Colon (tissue), 2 donors: Measurements from ENCODE around the gene YIF1B.

Experiments used
- FAIRE-seq: peaks from 2 replicates; lab custom pipeline; 2012; peaks lifted over from hg19 to GRCh38; lab: Jason Lieb, UNC
- donor health status: control.
- donor health status: control.

YIF1B gene

DNA sequence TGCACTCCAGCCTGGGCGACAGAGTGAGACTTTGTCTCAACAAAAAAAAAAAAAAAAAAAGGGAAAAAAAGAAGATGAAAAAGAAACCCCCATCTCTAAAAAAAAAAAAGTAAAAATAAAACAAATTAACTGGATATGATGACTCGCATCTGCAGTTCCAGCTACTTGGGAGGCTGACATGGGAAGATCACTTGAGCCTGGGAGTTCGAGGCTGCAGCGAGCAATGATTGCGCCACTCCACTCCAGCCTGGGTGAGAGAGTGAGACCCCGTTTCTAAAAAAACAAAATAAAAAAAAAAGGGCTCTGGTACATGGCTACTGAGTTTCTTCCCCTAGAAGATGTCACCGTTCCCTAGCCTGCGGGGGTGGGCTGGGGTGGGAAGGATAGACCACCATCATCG is 17.5 kb upstream of the YIF1B start:
- FAIRE-seq, result no peak

DNA sequence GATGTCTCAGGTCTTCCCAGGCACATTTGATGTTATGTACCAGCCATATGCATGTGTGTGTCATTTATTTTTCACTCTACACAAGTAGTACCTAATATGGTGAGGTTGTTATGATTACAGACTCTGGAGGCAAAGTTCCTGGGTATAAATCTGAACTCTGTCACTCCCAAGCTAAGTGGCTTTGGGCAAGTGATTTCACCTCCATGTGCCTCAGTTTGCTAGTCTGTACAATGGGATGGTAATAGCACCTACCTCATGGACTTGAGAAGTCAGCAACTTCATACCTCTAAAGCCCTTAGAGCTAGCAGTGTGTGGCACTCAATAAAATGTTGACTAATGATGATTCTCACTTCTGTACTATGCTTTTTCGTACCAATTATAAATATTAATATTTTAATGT is 16.0 kb upstream of the YIF1B start:
- FAIRE-seq, result no peak

DNA sequence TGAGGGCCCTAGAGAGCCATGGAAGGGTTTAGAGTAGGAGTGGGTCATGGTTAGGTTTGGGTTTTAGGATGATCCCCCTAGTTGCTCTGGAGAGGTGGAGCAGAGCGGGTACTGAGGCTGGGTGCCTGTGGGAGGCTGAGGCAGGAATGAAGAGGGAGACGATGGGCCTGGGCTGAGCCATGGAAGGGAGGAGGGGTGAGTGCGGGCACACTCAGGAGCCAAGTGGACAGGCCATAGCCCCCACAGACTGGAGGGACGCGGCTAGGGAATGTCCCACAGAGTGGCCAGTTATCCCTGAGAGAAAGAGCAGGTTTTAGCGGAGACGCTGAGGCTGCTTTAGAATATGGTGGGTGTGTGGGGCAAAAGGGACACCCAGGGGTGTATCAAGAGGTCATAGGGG is 13.9 kb upstream of the YIF1B start:
- no peak for FAIRE-seq

DNA sequence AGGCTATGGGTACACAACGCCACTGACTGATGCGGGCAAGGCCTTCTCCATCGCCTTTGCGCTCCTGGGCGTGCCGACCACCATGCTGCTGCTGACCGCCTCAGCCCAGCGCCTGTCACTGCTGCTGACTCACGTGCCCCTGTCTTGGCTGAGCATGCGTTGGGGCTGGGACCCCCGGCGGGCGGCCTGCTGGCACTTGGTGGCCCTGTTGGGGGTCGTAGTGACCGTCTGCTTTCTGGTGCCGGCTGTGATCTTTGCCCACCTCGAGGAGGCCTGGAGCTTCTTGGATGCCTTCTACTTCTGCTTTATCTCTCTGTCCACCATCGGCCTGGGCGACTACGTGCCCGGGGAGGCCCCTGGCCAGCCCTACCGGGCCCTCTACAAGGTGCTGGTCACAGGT is 10.8 kb upstream of the YIF1B start:
- no peak for FAIRE-seq

DNA sequence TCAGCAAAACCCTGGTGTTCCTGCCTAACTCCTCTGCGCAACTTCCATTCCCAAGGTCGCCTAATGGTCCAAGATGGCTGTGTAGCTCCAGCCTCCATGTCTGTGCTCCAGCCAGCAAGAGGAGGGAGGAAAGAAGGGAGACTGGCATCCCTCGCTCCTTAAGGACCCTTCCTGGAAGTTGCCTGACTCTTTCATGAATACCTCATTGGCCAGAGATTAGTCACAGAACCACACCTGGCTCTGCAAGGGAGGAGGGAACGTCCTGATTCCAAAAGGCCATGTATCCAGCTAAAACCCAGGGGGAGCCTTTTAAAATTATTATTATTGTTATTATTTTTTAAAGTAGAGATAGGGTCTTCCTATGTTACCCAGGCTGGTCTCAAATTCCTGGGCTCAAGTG is 8.7 kb upstream of the YIF1B start:
- FAIRE-seq, result no peak

DNA sequence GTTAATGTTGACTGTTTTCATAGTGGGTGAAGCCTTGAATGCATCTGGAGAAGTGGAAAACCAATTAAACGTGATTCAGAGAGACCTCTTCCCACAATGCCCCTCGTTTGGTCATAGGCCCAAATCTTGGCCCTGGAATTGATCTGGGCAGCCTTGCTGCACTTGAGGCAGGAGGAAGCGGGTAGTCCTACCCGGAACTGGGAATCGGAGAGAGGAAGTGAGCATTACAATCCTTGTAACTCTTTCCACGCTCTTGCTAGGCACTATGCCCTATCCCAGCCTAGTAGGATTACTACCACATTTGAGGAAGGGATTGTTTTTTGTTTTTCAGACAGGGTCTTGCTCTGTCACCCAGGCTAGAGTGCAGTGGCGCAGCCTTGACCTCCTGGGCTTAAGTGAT is 7.5 kb upstream of the YIF1B start:
- no peak for FAIRE-seq

DNA sequence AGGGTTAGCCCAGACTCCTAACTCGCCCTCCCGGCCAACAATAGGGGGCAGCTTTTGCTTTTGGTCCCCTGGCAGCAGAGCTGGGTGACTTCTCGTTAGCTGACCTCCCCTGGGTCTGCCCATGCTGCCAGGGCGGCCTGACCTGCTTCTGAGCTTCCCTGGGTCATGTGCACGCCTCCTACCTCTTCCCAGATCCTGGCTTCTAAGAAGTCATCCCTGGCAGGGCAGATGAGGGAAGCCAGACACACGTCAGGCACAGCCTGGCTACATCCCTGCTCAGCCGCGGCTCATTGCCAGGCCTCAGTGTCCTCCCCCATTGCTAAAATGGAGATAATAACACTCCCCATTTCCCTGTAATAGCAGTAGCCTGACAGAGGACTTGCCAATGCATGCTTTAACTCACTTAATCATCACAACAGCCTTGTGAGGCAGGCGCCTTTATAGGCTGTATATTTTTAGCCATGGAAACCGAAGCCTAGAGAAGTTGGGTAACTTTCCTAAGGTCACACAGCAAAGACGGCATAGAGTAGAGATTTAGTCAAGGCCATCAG is 6.0 kb upstream of the YIF1B start:
- FAIRE-seq, result no peak

DNA sequence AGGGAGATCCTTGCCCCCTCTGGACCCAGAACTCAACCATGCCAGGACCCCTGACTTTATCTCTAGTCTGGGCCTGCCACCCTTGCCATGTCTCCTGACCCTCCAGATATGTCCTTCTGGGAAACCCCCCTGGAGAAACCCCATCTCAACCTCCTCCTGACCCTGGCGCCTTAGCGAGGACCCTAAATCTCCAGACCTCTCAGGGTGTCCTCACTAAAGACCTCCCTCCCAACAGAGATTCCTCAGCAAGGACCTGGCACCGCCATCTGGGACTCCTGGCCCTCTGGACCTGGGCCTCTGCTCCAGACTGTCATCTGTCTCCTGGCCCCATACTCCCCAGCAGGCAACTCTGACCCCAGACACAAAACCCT is 5.2 kb upstream of the YIF1B start:
- no peak for FAIRE-seq

DNA sequence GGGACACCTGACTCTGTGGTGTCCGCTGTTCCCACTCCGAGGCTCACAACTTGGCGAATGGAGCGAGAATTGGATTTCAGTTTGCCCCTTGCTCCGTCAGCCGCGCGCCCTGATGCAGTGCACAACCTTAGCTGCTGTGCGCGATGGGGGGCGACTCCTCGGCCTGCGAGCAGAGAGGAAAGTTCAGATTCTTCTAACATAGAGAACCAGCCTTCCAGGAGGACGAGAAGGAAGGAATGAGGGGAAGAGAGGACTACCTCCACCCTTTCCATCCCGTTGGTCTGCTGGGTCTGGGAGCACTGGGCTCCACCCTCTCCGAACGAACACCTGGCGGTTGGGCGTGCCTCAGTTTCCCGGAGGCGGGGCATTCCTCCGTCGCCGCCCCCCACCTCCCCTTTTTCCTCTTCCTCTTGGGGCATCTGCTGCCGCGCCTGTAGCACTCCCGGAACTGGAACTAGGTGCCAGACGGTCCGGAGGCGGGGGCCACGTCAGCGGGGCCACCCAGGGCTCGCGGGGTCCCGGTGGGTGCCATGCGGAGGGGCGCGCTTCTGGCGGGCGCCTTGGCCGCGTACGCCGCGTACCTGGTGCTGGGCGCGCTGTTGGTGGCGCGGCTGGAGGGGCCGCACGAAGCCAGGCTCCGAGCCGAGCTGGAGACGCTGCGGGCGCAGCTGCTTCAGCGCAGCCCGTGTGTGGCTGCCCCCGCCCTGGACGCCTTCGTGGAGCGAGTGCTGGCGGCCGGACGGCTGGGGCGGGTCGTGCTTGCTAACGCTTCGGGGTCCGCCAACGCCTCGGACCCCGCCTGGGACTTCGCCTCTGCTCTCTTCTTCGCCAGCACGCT is 3.9 kb upstream of the YIF1B start, which contains the start of gene KCNK6:
KCNK6 (plus strand) TSS at position 425 of the 838 bp plus-strand sequence; CDS start at position 531, 106 bp downstream.
- FAIRE-seq, result no peak

DNA sequence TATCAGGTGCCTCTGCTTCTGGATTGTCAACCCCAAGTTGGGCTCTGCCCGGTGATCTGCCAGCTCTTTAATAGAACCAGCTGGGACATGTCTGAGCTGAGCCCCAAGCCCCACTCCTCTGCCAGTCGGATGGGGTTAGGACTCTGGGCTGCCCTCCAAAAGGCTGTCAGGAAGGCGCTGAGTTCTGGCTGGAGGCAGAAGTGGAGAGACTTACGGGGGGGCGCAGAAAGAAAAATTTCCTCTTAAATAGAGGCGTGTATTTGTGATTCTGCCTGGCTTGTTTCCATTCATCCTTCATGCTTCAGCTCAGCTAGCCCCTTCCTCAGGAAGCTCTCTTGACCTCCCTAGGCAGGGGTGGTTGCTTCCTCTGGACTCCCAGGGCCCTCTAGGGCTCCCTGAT is 2.9 kb upstream of the YIF1B start:
- FAIRE-seq, result no peak

DNA sequence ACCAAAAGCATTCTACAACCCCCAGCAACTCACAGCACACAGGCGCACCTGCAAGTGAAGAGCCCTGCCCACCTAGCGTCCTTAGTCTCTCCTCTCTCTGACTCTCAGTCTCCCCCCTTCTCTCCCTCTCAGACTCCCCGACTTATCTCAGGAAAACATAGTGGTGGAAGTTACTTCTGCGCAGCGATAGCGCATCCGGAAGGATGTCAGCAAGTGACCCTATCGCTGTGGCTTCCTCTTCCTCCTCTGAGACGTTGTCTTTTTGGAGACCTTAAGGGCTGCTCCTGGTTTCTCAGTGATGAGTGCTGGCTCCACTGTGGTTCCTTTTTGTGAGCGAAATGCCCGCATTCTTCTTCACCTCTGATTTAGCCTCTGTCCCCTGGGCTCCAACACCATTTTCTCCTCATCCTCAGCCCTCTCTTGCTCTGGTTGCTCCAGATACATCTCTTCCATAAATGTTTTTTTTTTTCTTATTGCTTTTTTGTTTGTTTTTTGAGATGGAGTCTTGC is 1.4 kb upstream of the YIF1B start:
- no peak for FAIRE-seq

DNA sequence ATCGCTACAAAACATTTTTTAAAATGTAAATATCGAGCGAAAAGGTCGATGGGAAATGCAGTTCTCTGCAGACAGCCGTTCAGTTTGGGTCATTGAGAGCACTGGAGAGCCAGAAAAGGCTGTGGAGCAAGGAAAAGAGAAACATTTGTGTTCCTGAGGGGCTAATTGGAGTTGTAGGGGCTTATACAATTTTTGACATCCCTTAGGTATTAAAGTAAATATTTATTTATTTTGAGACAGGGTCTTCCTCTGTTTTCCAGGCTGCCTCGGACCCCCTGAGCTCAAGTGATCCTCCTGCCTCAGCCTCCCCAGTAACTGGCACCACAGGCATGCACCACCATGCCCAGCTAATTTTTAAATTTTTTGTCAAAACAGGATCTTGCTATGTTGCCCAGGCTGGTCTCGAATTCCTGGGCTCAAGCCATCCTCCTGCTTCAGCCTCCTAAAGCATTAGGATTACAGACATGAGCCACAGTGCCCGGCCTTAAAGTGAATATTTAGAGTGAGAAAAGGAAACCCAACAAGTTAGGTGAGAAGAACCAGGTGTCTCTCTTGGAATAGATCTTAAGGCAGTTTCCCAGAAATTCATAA is 825 bp upstream of the YIF1B start:
- FAIRE-seq, result no peak

DNA sequence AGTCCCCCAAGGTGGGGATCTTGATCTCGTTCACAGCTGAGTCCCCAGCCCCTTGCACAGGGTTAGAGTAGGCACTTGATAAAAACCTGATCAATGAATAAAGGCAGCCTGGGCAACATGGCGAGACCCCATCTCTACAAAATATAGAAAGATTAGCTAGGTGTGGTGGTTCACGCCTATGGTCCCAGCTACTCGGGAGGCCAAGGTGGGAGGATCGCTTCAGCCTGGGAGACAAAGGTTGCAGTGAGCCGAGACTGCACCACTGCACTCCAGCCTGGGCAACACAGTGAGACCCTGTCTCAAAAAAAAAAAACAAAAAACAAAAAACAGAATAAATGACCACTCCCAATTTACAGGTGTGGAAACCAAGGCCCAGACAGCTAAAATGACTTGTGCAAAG is 4.8 kb downstream of the YIF1B start:
- FAIRE-seq, result no peak

DNA sequence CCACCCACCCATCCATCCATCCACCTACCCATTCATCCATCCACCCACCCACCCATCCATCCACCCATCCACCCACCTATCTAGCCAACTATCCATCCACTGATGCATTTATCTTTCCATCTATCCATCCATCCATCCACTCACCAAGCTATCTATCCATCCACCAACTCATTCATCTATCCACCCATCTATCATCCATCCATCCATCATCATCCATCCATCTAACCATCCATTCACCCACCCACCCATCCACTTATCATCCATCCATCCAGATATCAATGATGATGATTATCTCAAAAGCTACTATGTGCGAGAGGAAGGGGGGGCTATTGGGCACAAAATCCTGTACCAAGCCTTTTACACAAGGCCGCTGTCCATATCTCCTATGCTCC is 5.5 kb downstream of the YIF1B start:
- no peak for FAIRE-seq

DNA sequence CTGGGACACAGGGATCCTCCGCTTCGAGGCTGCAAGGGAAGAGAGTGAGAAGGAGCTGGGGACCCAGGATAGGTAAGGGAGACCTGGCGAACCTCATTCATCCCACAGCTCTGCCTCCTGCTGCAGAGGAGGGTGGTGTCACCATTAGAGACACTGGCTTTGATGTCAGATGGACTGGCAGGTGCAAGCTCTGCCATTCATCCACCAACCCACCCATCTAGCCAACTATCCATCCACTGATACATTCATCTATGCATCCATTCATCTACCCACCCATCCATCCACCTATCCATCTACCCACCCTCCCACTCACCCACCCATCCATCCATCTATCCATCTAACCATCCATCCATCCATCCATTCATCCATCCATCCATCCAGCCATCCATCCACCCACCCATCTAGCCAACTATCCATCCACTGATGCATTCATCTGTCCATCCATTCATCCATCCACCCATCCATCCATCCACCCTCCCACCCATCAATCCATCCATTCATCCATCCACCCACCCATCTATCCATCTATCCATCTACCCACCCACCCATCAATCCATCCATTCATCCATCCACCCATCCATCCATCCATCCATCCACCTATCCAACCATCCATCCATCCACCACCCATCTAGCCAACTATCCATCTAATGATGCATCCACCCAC is 6.0 kb downstream of the YIF1B start:
- no peak for FAIRE-seq

DNA sequence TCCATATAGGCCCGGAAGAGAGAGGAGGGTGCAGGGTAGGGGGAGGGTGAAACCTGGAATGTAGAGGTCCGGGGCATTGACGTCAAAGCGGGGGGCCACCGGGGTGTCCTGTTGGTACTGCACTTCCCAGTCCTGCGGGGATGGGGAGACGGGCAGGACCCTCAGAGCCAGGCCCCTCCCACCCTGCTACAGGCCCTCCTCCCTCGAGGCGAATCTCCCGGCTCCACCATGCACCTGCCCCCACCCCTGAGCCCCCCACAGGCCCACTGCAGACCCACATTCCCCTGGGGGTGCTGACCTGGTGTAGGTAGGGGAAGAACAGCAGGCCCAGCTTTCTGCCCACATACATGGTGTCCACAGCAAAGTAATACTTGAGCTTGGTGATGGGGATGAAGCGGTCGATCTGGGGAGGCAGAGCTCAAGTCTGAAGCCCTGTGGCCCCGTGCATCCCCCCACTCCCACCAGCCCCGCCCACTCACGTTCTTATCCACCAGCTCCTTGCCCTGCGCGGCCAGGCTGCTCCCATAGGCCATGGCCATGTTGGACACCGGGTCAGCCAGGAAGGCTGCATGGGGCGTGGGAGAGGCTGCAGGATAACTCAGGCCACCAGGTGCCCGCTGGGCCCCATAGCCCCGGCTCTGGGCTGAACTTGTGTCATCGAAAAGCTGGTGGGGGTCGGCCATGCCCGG is 6.7 kb downstream of the YIF1B start:
- FAIRE-seq, result no peak

DNA sequence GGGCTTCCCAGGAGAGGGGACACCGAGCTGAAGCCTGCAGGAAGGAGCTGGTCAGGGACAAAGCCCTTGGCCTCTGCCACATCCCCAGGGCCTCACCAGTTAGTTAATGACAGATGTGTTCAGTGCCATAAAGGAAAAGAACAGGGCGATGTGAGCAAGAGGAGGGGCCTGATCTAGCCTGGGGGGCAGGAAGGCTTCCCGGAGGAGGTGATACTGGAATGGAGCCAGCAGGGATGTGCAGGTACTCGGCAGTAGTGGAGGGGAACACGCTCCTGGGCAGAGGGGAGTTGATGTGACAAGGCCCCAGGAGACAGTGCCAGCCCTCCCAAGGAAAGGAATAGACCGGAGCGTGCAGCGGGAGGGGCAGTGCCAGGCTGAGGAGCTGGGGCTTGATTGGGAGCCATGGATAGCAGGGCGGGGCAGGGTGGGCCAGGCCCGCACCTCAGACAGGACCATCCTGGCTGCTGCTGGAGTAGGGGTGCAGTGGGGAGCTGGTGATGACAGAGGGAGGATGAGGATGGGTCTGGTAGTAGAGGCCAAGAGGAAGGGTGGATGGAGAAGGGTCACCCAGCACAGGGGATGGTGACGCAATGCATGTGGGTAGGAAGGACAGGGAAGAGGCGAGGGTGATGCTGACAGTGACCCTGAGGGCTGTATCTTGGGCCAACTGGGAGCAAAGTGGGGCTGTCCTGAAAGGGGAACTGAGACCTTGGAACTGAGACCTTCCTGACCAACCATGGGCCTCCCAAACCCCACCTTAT is 7.6 kb downstream of the YIF1B start:
- no peak for FAIRE-seq

DNA sequence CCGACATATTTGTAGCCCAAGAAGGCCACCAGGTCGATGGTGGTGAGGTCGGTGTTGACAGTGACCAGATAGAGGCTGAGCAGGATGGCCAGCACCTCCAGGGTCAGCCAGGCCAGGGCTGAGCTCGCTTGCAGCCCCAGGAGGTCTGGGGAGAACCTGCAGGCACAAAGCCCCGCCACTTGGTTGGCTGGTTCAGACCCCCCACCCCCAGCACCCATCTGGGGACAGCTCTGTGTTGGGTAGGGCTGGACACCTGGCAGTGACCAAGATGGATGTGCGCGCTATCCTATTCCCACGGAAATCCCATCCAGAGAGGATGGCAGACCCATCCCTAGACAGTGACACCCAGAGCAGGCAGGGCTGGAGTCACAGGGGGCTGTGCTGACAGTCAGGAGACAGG is 8.2 kb downstream of the YIF1B start:
- no peak for FAIRE-seq

DNA sequence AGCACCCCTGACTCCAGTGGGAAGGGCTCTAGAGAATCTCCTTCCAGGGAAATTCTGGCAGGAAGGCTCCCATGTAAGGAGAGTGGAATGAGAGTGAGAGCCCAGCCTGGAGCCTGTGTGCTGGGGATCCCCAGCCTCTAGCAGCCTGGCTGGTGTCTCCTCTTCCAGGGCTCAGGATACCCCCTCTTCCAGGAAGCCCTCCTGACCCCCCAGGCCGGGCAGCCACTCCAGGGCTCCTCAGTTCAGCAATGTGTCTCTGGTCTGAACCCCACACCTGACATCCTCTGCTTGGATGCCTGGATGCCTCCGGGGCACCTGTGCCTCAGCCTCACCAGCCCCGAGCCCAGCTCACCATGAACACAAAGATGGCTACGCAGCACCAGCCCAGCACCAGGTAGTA is 8.7 kb downstream of the YIF1B start:
- no peak for FAIRE-seq

DNA sequence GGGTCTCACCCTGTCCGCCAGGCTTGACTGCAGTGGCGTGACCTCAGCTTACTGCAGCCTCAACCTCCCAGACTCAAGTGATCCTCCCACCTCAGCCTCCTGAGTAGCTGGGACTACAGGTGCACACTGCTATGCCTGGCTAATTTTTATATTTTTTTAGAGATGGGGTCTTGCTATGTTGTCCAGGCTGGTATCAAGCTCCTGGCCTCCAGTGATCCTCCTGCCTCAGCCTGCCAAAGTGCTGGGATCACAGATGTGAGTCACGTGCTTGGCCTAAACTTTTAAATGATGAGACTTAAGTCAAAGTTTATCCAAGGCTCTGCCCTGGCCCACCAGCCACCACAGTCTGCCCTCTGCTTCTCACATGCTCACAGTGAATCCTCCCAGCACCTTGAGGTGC is 9.5 kb downstream of the YIF1B start:
- FAIRE-seq, result no peak

DNA sequence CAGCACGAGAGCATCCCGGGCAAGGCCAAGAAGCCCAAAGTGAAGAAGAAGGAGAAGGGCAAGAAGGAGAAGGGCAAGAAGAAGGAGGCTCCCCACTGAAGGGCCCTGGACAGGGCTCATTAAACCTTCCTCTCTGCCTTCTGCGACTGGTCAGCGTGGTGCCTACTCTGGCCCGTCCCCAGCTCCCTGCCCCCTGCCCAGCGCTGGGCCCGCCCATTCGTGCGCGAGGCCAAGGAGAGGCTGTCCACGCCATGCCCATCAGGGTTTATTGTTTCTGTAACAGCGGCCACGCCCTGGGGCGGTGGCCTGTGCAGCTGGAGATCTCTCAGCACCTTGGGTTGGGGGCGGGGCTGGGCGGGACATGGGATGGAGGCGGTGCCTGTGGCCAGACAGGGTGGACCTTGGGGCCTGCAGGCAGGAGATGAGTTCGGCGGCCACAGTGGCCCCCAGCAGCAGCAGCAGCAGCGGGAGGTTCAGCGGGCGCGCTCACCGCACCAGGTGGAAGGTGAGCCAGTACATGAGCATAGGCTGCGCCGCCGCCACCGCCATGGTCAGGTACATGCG is 10.8 kb downstream of the YIF1B start:
- FAIRE-seq, result no peak
